ENCODE results near the gene ADORA1. TPM values are rescaled to one million over a fixed set of nuclear protein-coding genes. Genes with fewer than 3 reads are reported as not detected.

ADORA1 gene
- total and polyA plus RNA-seq, 2 donors (not counting 1 experiment from before 2014, with no cell fraction given), result not detected

- Mint-ChIP-seq H3K27me3 (peaks cover 7% of the 10 kb centered on the region), H3K4me1 (peaks cover 1% of the 10 kb centered on the region), H3K4me3 (no peak overlapping the region), H3K27ac (no peak overlapping the region), H3K9me3 (ENCODE audit: insufficient read depth) (no peaks in the 10 kb centered on the region)
- no peak overlapping the region for H3K27ac ChIP-seq (ENCODE audit: low read length in 2 of 2)
- H3K4me3 ChIP-seq (ENCODE audit: control extremely low read depth in 1 of 5, extremely low read depth in 1 of 5, insufficient read depth in 1 of 5, low read depth in 2 of 5, low read length in 4 of 5), result no peak overlapping the region
- peaks cover 0 to 7% (median 0%) of the 10 kb centered on the region in 3 donors for H3K9me3 ChIP-seq (ENCODE audit: control extremely low read depth in 1 of 3, control insufficient read depth in 2 of 3, insufficient read depth in 1 of 3, low read length in 2 of 3)
- CTCF ChIA-PET, result interaction anchor here (1.6 to 2.6 kb wide), 2 partner anchors 42 to 134 kb away, joined by 5 to 18 read pairs; no protein-coding TSS in a partner anchor
- no peaks in the 10 kb centered on the region for H3K36me3 ChIP-seq (replicated peaks in 1 of 2; ENCODE audit: control extremely low read depth in 1 of 2, control insufficient read depth in 1 of 2, extremely low read depth in 1 of 2, insufficient read depth in 2 of 2, low read length in 1 of 2)
- intact Hi-C loops (cut with micrococcal nuclease), result no loop called here
- no peaks in the 10 kb centered on the region for H4K20me1 ChIP-seq (ENCODE audit: control insufficient read depth, insufficient read depth, low read length, poor library complexity, severe bottlenecking)
- H3K4me1 ChIP-seq (ENCODE audit: control insufficient read depth in 2 of 2, insufficient read depth in 2 of 2, low read length in 2 of 2), result peaks cover 0 to 8% of the 10 kb centered on the region in 2 donors
- H3K27me3 ChIP-seq (replicated peaks in 1 of 4; ENCODE audit: control extremely low read depth in 1 of 4, control insufficient read depth in 3 of 4, insufficient read depth in 4 of 4, low read length in 3 of 4), result peaks cover 0 to 6% (median 0%) of the 10 kb centered on the region in 4 experiments
- no peak overlapping the region for H3K4me2 ChIP-seq (replicated peaks; ENCODE audit: low read depth, low read length, poor library complexity, severe bottlenecking)
- no peak overlapping the region for H2AFZ ChIP-seq (ENCODE audit: insufficient read depth, low read depth, low read length, poor library complexity, severe bottlenecking)
- TF ChIP-seq CTCF (IDR thresholded peaks at IDR 0.05) (no peak), EZH2 (IDR thresholded peaks at IDR 0.05; ENCODE audit: borderline replicate concordance, insufficient read depth, low read depth, low read length, poor library complexity, severe bottlenecking) (no peak)
- no peaks in the 10 kb centered on the region for H3K79me2 ChIP-seq (ENCODE audit: control insufficient read depth, insufficient read depth, low read length)
- ATAC-seq (ENCODE audit: low read depth), result peak; percentile 54
- no peak overlapping the region for H3K9ac ChIP-seq (ENCODE audit: low read length)
- no peak for DNase-seq
- POLR2A ChIA-PET, result no interaction called here
- WGBS (ENCODE audit: insufficient coverage), result 44% methylated on average over 1 of the region's 5 CpGs
These were observed 46.0 kb downstream of the ADORA1 start for GRCh38 chr1:203173566-203173965.

GRCh38 chr1:203174324-203174985 is 46.9 kb downstream of the ADORA1 start:
- Mint-ChIP-seq H3K27me3 (peaks cover 3% of the 10 kb centered on the region), H3K4me3 (no peak overlapping the region), H3K4me1 (peaks cover 1% of the 10 kb centered on the region), H3K27ac (no peak overlapping the region), H3K9me3 (ENCODE audit: insufficient read depth) (no peaks in the 10 kb centered on the region)
- H3K9ac ChIP-seq (ENCODE audit: low read length), result no peak overlapping the region
- H3K36me3 ChIP-seq (replicated peaks in 1 of 2; ENCODE audit: control extremely low read depth in 1 of 2, control insufficient read depth in 1 of 2, extremely low read depth in 1 of 2, insufficient read depth in 2 of 2, low read length in 1 of 2), result no peaks in the 10 kb centered on the region
- CTCF ChIA-PET, result no interaction called here
- peaks cover 0 to 7% (median 0%) of the 10 kb centered on the region in 3 donors for H3K9me3 ChIP-seq (ENCODE audit: control extremely low read depth in 1 of 3, control insufficient read depth in 2 of 3, insufficient read depth in 1 of 3, low read length in 2 of 3)
- no peak overlapping the region for H3K4me2 ChIP-seq (replicated peaks; ENCODE audit: low read depth, low read length, poor library complexity, severe bottlenecking)
- no peaks in the 10 kb centered on the region for H4K20me1 ChIP-seq (ENCODE audit: control insufficient read depth, insufficient read depth, low read length, poor library complexity, severe bottlenecking)
- H2AFZ ChIP-seq (ENCODE audit: insufficient read depth, low read depth, low read length, poor library complexity, severe bottlenecking), result no peak overlapping the region
- no peak for TF ChIP-seq EZH2 (IDR thresholded peaks at IDR 0.05; ENCODE audit: borderline replicate concordance, insufficient read depth, low read depth, low read length, poor library complexity, severe bottlenecking)
- TF ChIP-seq CTCF (IDR thresholded peaks at IDR 0.05), result no peak
- POLR2A ChIA-PET, result no interaction called here
- H3K27ac ChIP-seq (ENCODE audit: low read length in 2 of 2), result no peak overlapping the region
- H3K79me2 ChIP-seq (ENCODE audit: control insufficient read depth, insufficient read depth, low read length), result no peaks in the 10 kb centered on the region
- no peak overlapping the region for H3K4me3 ChIP-seq (ENCODE audit: control extremely low read depth in 1 of 5, extremely low read depth in 1 of 5, insufficient read depth in 1 of 5, low read depth in 2 of 5, low read length in 4 of 5)
- H3K27me3 ChIP-seq (replicated peaks in 1 of 4; ENCODE audit: control extremely low read depth in 1 of 4, control insufficient read depth in 3 of 4, insufficient read depth in 4 of 4, low read length in 3 of 4), result peaks cover 0 to 6% (median 0%) of the 10 kb centered on the region in 4 experiments
- peaks cover 0 to 8% of the 10 kb centered on the region in 2 donors for H3K4me1 ChIP-seq (ENCODE audit: control insufficient read depth in 2 of 2, insufficient read depth in 2 of 2, low read length in 2 of 2)
- intact Hi-C loops (cut with micrococcal nuclease), result no loop called here
- ATAC-seq (ENCODE audit: low read depth) (no peak), DNase-seq (no peak)
- WGBS (ENCODE audit: insufficient coverage), result 92% methylated on average over 11 of the region's 12 CpGs

Measured in B cell (primary cell).